ENCODE results near the gene TSC22D4.
"Not testable (repeated sequence)": the region's sequence is repeated elsewhere in the genome, so short reads cannot be mapped to it uniquely, and the experiment has no call there.

TSC22D4 gene

DNA sequence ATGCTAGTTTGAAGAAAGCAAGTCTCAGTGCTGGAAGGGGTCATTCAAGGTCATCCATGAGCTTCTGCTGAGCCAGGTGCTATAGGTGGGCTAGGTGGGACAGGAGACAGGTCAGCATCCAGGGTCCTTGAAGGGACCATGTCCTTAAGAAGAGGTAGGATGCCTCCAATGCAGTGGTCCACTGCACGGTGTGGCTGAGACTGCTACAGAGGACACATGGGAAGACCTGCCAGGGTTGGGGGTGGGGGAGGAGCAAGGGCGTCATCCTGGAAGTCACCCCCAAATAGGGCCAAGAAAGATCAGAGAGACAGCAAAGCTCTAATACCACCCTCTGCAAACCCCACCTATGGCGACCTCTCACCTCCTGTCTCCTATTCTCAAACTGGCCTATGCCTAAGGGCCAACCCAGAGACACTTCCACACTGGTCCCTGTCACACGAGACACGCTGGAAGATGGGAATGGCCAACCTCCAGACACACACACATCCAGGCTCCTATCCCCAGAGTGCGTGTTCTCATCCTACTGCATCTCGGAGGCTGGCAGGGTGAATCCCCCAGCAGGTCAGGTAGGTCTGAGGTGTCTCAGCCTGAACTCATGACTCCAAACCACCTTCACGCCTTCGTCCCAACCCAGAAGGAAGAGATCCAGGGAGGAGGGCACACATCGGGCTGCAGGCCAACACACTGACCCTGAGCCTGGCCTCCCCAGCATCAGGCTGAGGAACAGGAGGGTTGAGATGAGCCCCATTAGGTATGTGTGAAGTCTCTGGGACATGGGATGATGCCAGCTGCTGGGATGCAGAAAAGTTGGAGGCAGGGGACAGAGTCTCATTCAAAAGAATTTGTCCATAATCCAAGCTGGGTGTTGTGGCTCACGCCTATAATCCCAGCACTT is 37.1 kb downstream of the TSC22D4 start:
- DNase-seq: no peak

DNA sequence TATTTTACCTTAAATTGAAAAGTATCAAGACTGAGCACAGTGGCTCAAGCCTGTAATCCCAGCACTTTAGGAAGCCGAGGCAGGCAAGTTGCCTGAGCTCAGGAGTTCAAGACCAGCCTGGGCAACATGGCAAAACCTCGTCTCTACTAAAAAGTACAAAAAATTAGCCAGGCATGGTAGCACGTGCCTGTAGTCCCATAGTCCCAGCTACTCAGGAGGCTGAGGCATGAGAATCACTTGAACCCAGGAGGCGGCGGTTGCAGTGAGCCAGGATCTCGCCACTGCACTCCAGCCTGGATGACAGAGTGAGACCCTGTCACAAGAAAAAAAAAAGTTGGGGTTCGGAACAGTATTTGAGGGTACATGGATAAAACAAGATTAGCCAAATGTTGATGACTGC is 39.8 kb downstream of the TSC22D4 start:
- DNase-seq: not testable (repeated sequence)

DNA sequence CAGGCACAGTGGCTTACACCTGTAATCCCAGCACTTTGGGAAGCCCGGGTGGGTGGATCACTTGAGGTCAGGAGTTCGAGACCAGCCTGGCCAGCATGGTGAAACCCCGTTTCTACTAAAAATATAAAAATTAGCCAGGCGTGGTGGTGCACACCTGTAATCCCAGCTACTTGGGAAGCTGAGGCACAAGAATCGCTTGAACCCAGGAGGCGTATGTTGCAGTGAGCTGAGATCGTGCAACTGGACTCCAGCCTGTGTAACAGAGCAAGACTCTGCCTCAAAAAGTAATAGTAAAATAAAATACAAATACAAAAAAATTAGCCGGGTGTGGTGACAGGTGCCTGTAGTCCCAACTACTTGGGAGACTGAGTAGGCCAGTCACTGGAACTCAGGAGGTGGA is 40.3 kb downstream of the TSC22D4 start:
- not testable (repeated sequence) for DNase-seq

DNA sequence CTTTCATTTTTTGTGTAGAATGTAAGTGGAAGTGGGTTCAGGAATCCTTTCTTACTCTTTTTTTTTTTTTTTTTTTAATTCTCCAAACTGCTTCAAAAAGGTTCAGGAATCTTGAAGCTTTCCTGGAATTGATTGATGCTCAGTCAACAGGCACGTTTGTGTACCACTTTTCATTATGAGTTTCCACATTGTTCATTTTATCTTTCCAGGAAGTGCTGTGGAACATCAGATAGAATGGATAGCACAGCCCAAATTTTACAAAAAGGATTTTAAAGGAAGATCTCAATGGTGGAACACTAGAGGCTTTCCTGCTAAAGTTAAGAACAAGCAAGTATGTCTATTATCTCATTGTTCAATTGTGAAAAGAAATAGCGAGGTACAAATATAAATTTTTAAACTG is 40.8 kb downstream of the TSC22D4 start:
- DNase-seq: no peak

DNA sequence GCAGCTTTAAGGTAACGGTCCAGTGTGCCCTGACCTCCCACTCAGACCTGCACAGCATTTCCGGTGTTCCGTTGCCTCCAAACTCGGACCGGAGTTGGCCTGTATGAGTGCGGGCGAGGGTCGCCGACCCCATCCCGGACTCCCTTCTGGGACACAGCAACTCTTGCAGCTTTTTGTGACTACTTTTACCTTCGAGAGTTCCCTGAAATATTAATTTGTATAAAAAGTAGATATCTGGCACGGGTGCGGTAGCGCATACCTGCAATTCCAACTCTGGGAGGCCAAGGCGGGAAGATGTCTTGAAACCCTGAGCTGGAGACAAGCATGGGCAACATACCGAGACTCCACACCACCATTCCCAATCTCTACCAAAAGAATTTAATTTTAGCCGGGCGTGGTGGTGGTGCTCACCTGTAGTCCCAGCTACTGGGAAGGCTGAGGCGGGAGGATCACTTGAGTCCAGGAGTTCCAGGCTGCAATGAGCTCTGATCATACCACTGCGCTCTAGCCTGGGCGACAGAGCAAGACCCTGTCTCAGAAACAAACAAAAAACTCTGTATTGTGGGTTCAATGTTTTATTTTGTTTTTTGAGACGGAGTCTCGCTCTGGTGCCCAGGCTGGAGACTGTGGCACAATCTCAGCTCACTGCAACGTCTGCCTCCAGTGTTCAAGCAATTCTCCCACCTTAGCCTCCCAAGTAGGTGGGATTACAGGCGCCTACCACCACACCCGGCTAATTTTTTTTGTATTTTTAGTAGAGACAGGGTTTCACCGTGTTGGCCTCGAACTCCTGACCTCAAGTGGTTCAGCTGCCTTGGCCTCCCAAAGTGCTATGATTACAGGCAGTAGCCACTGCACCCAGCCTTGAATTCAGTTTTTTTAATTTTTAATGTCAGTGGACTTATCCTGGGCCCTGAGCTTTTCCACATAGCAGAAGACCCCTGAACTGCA is 41.6 kb downstream of the TSC22D4 start:
- no peak for DNase-seq

DNA sequence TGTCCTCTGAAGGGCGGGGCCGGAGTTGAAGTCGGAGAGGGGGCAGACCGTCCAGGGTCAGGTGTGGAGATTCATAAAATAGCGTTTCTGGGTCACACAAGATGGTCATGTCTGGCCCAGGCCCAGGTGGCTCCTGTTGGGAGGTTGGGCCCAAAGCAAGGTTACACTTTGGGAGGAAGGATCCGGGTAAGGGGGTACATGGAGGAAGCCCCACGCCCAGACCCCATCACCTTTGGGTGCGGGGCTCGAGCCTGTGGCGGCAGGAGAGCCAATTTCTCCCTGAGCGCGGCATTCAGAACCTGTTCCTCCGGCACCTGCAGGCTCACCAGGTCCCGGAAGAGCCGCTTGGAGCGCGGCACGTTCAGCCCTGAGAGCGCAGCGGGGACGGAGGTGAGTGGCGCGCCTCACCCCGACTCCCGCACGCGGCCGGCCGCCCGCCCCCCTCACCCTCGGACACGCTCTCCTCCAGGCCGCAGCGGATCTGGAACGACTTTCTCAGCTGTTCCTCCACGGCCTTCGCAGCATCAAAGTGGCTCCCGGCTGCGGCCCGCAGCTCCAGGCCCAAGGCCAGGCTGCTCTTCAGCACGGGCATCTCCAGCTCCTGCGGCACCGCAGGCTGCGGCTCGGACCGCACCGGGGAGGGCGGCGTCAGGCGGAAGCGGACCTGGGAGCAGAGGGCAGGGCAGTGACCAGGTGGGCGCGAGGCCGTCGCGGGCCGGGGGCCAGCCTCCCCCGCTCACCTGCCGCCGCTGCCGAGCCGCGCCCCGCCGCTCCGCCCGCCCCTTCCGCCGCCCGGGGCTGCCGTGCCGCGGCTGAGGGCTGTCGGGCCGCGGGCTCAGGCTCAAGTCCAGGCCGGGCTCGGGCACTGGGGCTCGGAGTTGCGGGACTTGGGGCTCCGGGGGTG is 43.4 kb downstream of the TSC22D4 start:
- peak; percentile 53 for DNase-seq

DNA sequence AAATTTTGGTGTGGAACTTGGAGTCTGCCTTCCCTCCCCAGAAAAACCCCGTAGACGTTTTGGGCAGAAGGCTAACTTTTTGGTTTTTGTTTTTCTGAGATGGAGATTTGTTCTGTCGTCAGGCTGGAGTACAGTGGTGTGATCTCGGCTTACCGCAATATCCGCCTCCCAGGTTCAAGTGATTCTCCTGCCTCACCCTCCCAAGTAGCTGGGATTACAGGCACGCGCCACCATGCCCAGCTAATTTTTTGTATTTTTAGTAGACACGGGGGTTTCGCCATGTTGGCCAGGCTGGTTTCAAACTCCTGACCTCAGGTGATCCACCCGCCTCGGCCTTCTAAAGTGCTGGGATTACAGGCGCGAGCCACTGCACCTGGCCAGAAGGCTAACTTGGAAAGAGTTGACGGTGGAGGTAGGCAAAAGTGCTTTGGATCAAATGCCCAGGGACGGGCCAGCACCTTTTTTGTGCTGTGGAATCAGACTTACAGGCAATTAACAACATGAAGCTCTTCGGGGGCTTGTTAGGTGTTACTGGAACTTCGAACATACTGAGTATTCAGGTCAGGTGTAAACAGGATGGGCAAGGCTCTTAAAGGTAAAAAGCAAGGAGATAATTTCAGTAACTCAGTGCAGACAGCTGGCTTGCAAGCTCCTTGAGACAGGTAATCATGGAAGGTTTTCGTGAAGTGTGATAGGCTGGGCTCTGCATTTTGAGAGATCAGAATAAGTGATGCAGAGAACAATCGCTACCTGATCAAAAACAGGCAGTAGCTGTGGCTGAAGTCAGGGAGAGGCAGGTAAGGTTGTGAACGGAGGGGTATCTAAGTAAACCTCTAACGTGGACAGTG is 44.5 kb downstream of the TSC22D4 start:
- peak; percentile 36 for DNase-seq

DNA sequence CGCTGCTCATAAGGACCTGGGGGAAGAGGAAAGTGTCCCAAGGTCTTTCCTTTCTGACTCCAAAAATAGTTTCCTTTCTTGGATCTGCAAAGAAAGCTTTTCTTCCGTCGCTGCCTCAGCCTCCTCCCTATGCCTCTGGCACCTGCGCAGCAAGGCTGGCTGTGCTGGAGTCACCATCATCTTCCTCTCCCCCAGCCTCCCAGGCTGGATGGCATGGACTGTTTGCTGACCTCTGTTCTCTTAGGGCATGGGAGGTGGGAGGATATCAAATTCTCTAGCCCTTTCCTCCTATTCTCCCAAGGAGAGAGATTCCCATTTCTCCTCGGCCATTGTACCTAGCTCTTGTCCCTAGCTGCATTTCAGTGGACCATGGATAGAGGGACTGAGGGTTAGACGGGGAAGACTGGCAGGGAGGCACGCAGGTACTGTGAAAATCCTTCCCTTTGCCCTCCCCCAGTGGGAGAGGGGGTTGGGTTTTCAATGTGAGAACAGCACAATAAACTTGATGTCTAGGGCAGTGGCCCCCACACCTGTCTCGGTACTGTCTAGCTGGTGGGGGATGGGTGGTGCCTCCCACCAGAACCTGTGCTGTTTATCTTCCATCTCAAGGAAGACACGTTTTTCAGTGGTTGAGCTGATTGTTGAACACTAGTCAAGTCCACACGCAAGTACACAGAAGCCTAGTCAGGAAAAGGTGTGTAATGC is 45.3 kb downstream of the TSC22D4 start:
- DNase-seq: no peak

DNA sequence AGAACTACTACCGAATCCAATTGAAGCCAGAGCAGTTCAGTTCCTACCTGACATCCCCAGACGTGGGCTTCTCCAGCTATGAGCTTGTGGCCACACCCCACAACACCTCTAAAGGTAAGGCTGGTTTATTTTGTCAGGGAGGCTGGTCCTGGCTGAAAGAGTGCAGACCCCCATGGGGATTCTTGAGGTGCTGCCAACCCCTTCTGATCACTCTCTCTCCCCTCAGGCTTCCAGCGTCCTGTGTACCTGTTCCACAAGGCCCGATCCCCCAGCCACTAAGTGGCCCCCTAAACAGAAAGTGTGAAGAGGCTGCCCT is 45.8 kb downstream of the TSC22D4 start:
- DNase-seq: no peak

DNA sequence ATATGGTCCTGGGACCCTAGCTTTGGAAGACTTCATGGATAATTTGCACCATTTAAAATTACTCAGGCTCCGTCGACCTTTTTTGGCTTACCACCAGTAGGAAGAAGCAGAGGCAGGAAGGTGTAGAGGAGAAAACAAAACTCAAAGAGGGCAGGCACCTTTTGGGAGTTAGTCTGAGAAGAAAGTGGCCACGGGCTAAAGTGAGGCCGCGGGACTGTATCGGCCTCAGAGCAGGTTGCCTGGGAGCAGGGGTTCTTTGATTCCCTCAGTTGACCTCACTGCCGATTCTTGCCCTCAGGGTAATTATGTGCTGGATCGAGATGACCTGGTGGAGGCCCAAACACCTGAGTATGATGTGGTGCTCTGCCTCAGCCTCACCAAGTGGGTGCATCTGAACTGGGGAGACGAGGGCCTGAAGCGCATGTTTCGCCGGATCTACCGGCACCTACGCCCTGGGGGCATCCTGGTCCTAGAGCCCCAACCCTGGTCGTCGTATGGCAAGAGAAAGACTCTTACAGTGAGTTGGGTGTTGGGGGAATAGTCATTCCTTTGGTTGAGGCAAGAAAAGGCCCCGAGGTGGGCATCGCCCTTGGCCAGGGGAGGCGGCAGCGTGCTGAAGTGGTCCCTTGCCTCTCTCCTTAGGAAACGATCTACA is 46.3 kb downstream of the TSC22D4 start:
- DNase-seq: no peak

DNA sequence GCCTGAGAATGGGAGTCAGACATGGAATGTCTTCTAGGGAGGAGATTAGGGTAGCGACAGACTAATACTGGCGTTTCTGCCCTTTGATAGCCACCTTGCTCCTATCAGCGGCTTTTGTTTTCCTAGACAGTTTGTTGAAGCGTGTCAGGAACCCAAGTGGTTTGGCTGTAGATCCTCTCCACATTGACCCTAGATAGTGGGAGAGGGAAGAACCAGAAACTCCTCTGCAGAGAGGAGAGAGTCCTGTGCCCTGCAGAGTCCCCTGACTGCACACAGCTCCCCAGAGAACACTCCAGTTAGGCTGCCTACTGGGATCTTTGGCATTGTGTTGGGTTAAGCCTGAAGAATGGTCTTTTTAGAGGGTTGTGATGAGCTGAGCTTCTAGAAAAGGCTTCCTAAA is 47.0 kb downstream of the TSC22D4 start:
- DNase-seq: no peak

DNA sequence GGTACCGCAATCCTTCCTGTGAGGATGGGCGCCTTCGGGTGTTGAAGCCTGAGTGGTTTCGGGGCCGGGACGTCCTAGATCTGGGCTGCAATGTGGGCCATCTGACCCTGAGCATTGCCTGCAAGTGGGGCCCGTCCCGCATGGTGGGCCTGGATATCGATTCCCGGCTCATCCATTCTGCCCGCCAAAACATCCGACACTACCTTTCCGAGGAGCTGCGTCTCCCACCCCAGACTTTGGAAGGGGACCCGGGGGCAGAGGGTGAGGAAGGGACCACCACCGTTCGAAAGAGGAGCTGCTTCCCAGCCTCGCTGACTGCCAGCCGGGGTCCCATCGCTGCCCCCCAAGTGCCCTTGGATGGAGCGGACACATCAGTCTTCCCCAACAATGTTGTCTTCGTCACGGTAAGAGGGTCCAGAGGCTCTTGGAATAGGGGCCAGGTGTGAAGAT is 47.7 kb downstream of the TSC22D4 start:
- no peak for DNase-seq

DNA sequence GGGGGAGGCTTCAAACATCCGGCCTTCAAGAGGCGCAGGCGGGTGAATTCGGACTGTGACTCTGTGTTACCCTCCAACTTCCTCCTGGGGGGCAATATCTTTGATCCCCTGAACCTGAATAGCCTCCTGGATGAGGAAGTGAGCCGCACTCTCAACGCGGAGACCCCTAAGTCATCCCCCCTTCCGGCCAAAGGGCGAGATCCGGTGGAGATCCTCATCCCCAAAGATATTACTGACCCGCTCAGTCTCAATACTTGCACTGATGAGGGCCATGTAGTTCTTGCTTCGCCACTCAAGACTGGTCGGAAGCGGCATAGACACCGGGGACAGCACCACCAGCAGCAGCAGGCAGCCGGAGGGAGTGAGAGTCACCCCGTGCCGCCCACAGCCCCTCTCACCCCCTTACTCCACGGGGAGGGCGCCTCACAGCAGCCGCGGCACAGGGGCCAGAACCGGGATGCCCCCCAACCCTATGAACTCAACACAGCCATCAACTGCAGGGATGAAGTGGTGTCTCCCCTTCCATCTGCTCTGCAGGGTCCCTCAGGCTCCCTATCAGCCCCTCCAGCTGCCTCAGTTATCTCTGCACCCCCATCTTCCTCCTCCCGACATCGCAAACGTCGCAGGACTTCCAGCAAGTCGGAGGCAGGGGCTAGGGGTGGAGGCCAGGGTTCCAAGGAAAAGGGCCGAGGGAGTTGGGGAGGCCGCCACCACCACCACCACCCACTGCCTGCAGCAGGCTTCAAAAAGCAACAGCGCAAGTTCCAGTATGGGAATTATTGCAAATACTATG is 48.3 kb downstream of the TSC22D4 start:
- DNase-seq: peak; percentile 55

DNA sequence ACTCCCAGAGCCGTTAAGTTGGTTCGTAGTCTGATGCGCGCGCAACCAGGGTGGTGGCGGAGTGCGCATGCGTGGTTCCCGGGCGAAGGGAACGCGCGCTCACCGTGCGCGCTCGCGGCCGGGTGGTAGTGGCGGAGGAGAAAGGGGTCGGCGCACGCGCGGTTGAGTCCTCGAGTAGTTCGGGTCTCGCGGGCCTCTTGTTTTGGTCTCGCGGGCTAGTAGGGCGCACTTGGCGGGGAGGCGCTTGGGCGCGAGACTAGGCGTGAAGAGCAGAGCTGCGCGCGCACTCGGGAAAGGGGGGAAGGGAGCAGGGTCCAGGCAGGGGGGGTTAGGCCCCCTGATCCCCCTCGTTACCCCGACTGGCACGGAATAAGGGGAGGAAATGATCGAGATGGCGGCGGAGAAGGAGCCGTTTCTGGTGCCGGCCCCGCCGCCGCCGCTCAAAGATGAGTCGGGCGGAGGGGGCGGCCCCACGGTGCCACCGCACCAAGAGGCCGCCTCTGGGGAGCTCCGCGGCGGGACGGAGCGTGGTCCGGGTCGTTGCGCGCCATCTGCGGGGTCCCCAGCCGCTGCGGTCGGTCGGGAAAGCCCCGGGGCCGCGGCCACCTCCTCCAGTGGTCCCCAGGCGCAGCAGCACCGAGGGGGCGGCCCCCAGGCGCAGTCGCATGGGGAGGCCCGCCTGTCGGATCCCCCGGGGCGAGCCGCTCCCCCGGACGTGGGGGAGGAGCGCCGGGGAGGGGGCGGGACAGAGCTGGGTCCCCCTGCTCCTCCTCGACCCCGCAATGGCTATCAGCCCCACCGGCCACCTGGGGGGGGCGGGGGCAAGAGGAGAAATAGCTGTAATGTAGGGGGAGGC is 49.1 kb downstream of the TSC22D4 start, which contains the start of gene MEPCE:
MEPCE (plus strand) TSS at position 195 of the 856 bp plus-strand sequence; CDS start at position 383, 188 bp downstream.
- DNase-seq: peak; percentile 93

DNA sequence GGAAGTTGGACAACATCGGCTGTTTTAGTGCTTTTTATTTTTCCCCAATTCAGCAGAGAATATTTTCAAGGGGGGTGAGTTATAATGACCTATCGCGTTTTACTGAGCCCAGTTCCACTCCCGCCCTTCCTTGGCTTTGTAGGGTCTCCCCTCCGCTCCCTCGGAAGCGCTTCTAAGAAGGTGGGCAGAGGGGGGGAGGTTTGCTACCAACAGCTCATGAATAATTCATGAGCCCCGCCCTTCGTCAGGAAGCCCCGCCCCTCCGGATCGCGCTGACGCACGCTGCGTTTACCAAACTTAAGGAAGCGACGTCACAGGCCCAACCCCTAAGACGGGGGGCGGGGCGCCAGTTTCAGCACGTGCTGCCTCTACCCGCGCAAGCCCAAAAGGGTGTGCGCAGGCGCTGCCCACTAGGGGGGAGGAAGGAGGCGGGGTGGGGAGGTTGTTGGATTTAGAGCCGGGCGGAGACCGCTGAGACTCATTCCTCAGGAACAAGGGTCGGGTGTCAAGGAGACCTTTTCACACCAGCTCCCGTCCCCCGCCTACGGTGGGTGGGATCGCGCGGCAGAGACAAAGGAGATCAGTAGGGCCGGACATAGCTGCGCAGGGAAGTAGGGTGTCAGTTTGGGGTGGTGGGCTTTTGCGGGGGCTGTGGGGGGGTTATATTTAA is 49.9 kb downstream of the TSC22D4 start:
- peak; percentile 100 for DNase-seq

DNA sequence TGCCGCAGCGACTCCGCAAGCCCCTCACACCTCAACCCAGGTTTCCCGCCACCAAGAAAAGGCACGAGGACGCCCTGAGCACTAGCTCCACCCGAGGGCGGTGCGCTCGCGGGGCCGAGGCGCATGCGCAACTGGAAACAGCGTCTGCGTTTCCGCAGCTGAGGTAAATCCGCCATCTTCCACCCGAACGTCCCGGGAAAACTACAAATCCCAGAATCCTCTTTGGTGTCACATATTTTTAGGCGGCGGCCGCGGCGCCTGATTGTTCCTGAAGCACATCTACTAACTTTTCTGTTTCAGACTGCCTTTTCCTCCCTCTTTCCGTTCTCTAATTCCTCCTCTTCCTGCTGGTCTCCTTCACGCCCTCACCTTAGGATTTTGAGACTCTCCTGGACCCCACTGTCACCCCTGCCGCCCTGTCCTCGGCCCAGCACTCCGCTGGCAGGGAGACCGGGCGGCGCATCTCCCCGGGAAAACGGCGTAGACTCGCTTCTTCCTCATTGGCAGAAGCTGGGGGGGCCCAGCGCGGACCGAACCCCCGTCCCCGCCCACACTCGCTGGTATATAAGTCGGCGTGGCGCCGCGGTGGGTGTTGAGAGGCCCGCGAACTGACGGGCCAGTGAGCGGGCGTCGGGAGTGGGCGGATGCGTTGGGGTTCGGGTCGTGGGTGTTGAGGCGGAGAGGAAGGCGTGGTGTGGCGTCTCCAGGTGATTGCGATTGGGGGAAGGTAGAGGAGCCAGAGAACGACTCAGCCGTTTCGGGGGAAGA is 50.6 kb downstream of the TSC22D4 start, which contains the start of gene ZCWPW1:
ZCWPW1 (minus strand) TSS at position 505 of the 768 bp plus-strand sequence. CDS start 8,054 bp downstream, outside the sequence.
- DNase-seq: peak; percentile 98

DNA sequence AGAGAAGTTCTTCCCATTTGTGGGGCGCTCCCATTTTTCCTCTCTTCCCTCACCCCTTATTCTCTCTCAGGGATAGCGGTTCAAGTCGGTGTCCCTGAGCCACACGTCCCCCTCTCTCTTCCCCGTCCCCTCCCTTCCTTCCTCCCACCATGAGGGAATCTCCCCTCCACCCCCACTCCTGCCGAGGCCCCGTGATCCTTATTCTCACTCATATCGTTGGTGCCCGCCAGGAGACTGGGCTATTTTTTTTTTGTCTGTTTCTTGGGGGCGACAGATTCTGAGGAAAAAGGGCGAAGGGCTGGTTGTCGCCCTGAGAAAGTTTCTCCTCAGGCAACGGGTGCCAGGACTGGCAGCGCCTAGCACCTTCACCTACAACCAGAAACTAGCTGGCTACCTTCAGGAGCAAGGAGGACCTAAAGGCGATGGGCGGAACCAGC is 51.2 kb downstream of the TSC22D4 start:
- DNase-seq: no peak
